GM12892 (cell line): ENCODE results near the gene MBD5.
A peak's percentile ranks its signal among the peaks of the same experiment; 100 is the strongest.

Experiments used
- POLR2A ChIP-seq: IDR thresholded peaks from 2 replicates; pipeline ENCODE4 v1.6.1; 2011; ENCODE audit warnings: low read depth, low read length, control low read depth
- POLR2AphosphoS5 ChIP-seq: IDR thresholded peaks from 2 replicates; pipeline ENCODE4 v1.6.1; 2011; ENCODE audit warnings: low read depth, low read length, control low read depth

GRCh38 chr2:148020111-148021058 lies 506 bp upstream of the MBD5 start, which contains the start of gene ORC4:
- TF ChIP-seq POLR2A (peak; percentile 82), POLR2AphosphoS5 (peak; percentile 89)
